ENCODE data around the gene PPIL1. TPM values are rescaled to one million over a fixed set of nuclear protein-coding genes. Genes with fewer than 3 reads are reported as not detected.

Gene PPIL1
- total and polyA plus RNA-seq, 2 of the 4 experiments (the other 2 are of a cell fraction), result 28.4 to 58.4 TPM

DNA sequence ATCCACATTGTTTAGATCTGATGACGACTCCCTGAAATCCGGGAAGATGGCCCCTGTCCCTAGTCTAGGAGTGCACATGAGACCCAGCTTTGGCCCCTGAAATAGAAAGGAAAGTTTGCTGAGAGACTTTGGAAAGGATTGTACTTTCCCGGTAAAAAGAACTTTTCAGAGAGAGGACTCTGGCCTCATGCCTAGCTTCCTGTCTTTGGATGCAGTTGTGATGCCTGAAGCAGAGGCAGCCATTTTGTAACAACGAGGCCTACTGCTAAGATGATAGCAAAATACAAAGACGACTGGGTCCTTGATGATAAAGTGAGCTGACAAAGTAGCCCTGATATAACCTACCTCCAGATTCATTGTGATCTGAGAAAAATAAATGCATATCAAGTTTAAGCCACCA, 42.3 kb downstream of the PPIL1 start:
- Histone ChIP-seq H2BK120ac (ENCODE audit: low read depth, low read length) (no peak overlapping the region), H3K4me1 (ENCODE audit: control insufficient read depth, insufficient read depth, low read length) (peaks cover 3% of the 10 kb centered on the region), H3K14ac (replicated peaks; ENCODE audit: low read depth, low read length) (no peak overlapping the region), H3K9me3 (ENCODE audit: control insufficient read depth, insufficient read depth, low read length) (no peaks in the 10 kb centered on the region), H2BK15ac (ENCODE audit: low read depth, low read length) (no peak overlapping the region), H2AK5ac (ENCODE audit: low read depth, low read length) (no peak overlapping the region), H2BK5ac (ENCODE audit: low read depth, low read length, poor library complexity, severe bottlenecking) (no peak overlapping the region), H2AK9ac (replicated peaks; ENCODE audit: low read depth, low read length, poor library complexity) (no peak overlapping the region), H3K23ac (ENCODE audit: low read depth, low read length) (no peak overlapping the region), H3K18ac (ENCODE audit: low read depth, low read length) (no peak overlapping the region), H3K27me3 (ENCODE audit: control insufficient read depth, insufficient read depth, low read length) (peaks cover 27% of the 10 kb centered on the region), H4K5ac (ENCODE audit: low read depth, low read length) (no peak overlapping the region), H2BK20ac (ENCODE audit: low read depth, low read length) (no peak overlapping the region), H4K91ac (ENCODE audit: insufficient read depth, low read depth, low read length) (no peak overlapping the region), H3K79me1 (ENCODE audit: low read depth in 1 of 2, low read length in 2 of 2) (no peaks in the 10 kb centered on the region), H3K4me3 (ENCODE audit: insufficient read depth, low read depth, low read length) (no peak overlapping the region), H3K4me2 (ENCODE audit: low read depth, low read length) (no peak overlapping the region), H3K9me1 (ENCODE audit: insufficient read depth, low read length) (no peaks in the 10 kb centered on the region; the same call in 1 of the 2 replicates), H3K36me3 (ENCODE audit: control insufficient read depth, insufficient read depth, low read length) (no peaks in the 10 kb centered on the region), H4K8ac (ENCODE audit: low read depth in 2 of 2, low read length in 2 of 2) (no peak overlapping the region), H2AFZ (replicated peaks; ENCODE audit: low read length, poor library complexity) (no peak overlapping the region), H4K20me1 (ENCODE audit: insufficient read depth, low read length) (no peaks in the 10 kb centered on the region), H3K27ac (ENCODE audit: insufficient read depth, low read length) (no peak overlapping the region), H3K4ac (ENCODE audit: low read depth, low read length) (no peak overlapping the region), H3K9ac (ENCODE audit: low read depth, low read length) (no peak overlapping the region), H3K56ac (ENCODE audit: extremely low read depth, insufficient read depth, low read length) (no peak overlapping the region)
- DNase-seq (no peak), ATAC-seq (ENCODE audit: low read depth) (no peak)
- in situ Hi-C loops (cut with MboI; ENCODE audit: low sequenced_read_pairs) (no loop called here), intact Hi-C loops (cut with micrococcal nuclease) (no loop called here), dilution Hi-C loops (cut with HindIII; ENCODE audit: low sequenced_read_pairs, unreplicated experiment) (no loop called here)
- ChIA-PET POLR2A (ENCODE audit: unreplicated experiment) (no interaction called here), CTCF (no interaction called here)
- no TSS peak for BruUV-seq (replicated peaks)
- TF ChIP-seq RAD21 (IDR thresholded peaks at IDR 0.05; ENCODE audit: low read length), result no peak
- TF ChIP-seq MXI1 (IDR thresholded peaks at IDR 0.05; ENCODE audit: borderline replicate concordance, low read depth, low read length), result no peak
- TF ChIP-seq BHLHE40 (IDR thresholded peaks at IDR 0.05; ENCODE audit: low read depth, low read length), result no peak
- no CpG with 5 or more reads among the region's 5 CpGs for WGBS, 2 experiments (ENCODE audit: extremely low coverage in 2 of 2, insufficient read length in 1 of 2)

All from IMR-90 (cell line).